ENCODE results near the gene RASA3.

DNA sequence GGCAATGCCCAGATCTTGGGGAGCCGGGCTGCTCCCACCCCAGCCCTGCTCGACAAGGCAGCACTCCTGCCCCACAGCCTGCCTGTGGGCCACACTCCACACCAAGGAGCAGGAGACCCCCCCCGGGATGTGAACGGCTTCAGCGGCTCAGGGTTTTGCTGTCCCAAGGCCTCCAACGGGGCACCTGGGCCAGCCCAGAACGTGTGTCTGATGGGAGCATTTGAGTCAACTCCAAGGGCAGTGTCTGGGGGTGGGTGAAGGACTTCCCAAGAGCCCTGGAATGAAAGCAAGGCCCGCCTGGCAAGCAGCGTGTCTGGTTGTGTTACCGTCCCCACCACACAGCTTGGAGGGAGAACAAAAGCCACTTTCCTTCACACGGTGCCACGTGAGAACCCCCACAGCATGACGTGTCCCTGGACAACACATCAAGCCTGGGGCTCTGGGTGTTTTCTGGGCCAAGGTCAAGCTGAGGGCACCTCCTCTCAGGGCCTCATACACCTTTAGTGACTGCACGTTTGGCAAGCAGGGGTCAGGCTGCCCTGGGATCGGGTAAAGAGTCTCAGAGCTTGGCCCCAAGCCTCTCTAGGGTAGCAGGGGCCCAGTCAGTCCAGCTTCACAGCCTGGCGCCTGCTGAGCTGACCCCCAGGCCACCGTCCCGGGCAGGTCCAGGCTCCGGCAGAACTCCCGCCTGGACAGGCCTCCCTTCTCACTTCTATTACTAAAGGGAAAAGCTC is 164.5 kb downstream of the RASA3 start:
- TF ChIP-seq, protein P1, sequence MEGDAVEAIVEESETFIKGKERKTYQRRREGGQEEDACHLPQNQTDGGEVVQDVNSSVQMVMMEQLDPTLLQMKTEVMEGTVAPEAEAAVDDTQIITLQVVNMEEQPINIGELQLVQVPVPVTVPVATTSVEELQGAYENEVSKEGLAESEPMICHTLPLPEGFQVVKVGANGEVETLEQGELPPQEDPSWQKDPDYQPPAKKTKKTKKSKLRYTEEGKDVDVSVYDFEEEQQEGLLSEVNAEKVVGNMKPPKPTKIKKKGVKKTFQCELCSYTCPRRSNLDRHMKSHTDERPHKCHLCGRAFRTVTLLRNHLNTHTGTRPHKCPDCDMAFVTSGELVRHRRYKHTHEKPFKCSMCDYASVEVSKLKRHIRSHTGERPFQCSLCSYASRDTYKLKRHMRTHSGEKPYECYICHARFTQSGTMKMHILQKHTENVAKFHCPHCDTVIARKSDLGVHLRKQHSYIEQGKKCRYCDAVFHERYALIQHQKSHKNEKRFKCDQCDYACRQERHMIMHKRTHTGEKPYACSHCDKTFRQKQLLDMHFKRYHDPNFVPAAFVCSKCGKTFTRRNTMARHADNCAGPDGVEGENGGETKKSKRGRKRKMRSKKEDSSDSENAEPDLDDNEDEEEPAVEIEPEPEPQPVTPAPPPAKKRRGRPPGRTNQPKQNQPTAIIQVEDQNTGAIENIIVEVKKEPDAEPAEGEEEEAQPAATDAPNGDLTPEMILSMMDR (conservative IDR thresholded peaks at IDR 0.05; ENCODE audit: low read length) = no peak
- TF ChIP-seq EZH2phosphoT487 (IDR thresholded peaks at IDR 0.05; ENCODE audit: borderline replicate concordance) = no peak
